ENCODE results near the gene TXN. TPM values are rescaled to one million over a fixed set of nuclear protein-coding genes. Genes with fewer than 3 reads are reported as not detected.
"Not testable (repeated sequence)": the region's sequence is repeated elsewhere in the genome, so short reads cannot be mapped to it uniquely, and the experiment has no call there.

The TXN gene
- total RNA-seq, 2 donors from 2014 or later: 56.9 to 164 TPM

DNA sequence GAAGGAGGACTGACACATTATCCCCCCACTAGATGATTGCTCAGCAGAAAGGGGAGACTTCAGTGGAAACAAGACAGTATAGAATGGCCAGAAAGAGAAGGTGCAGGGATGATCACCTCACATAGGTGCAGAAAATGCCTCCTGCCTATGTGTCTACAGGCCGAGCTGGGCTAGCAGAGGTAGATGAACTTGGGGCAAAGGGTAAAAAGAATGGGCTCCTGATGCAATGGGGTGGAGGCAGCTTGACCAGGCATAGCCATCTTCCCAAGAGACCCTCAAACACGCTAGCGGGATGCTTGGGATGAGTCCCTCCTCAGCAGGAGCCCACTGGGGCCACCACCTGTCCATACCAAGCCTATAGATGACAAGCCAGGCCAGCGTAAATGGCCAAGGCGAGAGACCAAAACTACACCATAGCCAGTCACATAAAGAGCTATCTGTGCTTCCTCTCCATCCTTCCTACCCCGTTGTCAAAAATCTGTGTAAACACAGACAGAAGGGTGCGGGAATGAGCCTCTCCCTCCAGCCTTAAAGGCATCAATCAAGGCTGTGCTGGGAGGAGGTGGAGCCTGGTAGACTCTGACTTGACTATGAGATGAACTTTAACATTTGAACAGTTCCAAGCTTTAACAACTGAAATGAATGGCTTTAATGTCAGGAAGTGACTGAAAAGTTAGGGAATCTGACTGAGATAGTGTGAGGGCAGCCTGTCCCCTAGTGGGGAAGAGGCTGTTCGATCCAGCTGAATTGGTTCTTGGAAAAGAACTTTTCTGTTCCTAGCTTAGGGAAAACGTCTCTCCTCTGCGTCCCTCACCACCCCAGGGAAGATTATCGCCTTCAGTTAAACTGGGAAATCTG is 58.7 kb downstream of the TXN start:
- no peaks in the 10 kb centered on the region for H3K4me1 ChIP-seq (replicated peaks)
- no peaks in the 10 kb centered on the region for H3K9me3 ChIP-seq
- no peak for DNase-seq (ENCODE audit: low spot score)
- no peak for TF ChIP-seq POLR2A (IDR thresholded peaks at IDR 0.05)
- TF ChIP-seq, protein P1, sequence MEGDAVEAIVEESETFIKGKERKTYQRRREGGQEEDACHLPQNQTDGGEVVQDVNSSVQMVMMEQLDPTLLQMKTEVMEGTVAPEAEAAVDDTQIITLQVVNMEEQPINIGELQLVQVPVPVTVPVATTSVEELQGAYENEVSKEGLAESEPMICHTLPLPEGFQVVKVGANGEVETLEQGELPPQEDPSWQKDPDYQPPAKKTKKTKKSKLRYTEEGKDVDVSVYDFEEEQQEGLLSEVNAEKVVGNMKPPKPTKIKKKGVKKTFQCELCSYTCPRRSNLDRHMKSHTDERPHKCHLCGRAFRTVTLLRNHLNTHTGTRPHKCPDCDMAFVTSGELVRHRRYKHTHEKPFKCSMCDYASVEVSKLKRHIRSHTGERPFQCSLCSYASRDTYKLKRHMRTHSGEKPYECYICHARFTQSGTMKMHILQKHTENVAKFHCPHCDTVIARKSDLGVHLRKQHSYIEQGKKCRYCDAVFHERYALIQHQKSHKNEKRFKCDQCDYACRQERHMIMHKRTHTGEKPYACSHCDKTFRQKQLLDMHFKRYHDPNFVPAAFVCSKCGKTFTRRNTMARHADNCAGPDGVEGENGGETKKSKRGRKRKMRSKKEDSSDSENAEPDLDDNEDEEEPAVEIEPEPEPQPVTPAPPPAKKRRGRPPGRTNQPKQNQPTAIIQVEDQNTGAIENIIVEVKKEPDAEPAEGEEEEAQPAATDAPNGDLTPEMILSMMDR (IDR thresholded peaks at IDR 0.05): no peak
- TF ChIP-seq POLR2AphosphoS5 (IDR thresholded peaks at IDR 0.05): no peak
- no peaks in the 10 kb centered on the region for H3K36me3 ChIP-seq
- H3K27ac ChIP-seq: no peak overlapping the region
- H3K27me3 ChIP-seq (replicated peaks; ENCODE audit: insufficient read depth): no peaks in the 10 kb centered on the region
- intact Hi-C loops (cut with DNase I): no loop called here
- 80% methylated on average over 11 of the region's 11 CpGs for WGBS
- H3K4me3 ChIP-seq: no peak overlapping the region

DNA sequence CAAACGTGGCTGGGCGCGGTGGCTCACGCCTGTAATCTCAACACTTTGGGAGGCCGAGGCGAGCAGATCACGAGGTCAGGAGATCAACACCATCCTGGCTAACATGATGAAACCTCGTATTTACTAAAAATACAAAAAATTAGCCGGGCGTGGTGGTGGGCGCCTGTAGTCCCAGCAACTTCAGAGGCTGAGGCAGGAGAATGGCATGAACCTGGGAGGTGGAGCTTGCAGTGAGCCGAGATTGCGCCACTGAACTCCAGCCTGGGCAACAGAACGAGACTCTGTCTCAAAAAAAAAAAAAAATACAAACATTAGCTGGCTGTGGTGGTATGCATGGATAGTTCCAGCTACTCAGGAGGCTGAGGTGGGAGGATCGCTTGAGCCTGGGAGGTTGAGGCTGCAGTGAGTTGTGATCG is 60.2 kb downstream of the TXN start:
- 96% methylated on average over 16 of the region's 16 CpGs for WGBS
- H3K4me3 ChIP-seq; H3K4me1 ChIP-seq (replicated peaks); intact Hi-C loops (cut with DNase I); DNase-seq (ENCODE audit: low spot score); H3K27ac ChIP-seq; H3K27me3 ChIP-seq (replicated peaks; ENCODE audit: insufficient read depth); H3K36me3 ChIP-seq; H3K9me3 ChIP-seq: not testable (repeated sequence)

Other genes starting within 250 kb of the TXN start
- gene C9orf152, start 48.3 kb downstream of the TXN start, total RNA-seq: 10 to 100 TPM in 1 of 2 donors, 1 to 10 TPM in 1; 9.0 to 32.6 TPM
- not detected for gene TXNDC8, start 81.4 kb upstream of the TXN start, total RNA-seq